Mesendoderm (in vitro differentiated cells): ENCODE data around the gene IRX6.
A peak's percentile ranks its signal among the peaks of the same experiment; 100 is the strongest.

Source experiments
- DNase-seq: peaks from one replicate; pipeline ENCODE4 v3.0.0; 2013
- H2AK5ac ChIP-seq: 2 replicates; pipeline ENCODE4 v1.6.1; 2013; ENCODE audit warnings: low read length, inconsistent platforms
- H2BK120ac ChIP-seq: 2 replicates; pipeline ENCODE4 v1.6.1; 2013; ENCODE audit warnings: low read depth, mild to moderate bottlenecking, low read length, moderate library complexity, mixed read lengths
- H2BK15ac ChIP-seq: replicated peaks from 2 replicates; pipeline ENCODE4 v1.6.1; 2013; ENCODE audit warnings: low read depth, mild to moderate bottlenecking, moderate library complexity
- H2BK5ac ChIP-seq: 2 replicates; pipeline ENCODE4 v1.6.1; 2013; ENCODE audit warnings: low read length, inconsistent platforms
- H3K18ac ChIP-seq: 2 replicates; pipeline ENCODE4 v1.6.1; 2013; ENCODE audit warnings: mild to moderate bottlenecking, low read length, mixed read lengths
- H3K23ac ChIP-seq: one replicate; pipeline ENCODE4 v1.6.1; 2013; ENCODE audit warnings: low read length
- H3K27ac ChIP-seq: 2 replicates; pipeline ENCODE4 v1.5.1; 2013; ENCODE audit warnings: low read depth, mild to moderate bottlenecking, inconsistent platforms, low read length, moderate library complexity
- H3K27me3 ChIP-seq: 2 replicates; pipeline ENCODE4 v1.6.1; 2013; ENCODE audit warnings: low read length, control low read depth, mild to moderate bottlenecking, inconsistent platforms; ENCODE audit not compliant: insufficient read depth, poor library complexity
- H3K36me3 ChIP-seq: 2 replicates; pipeline ENCODE4 v1.6.1; 2013; ENCODE audit warnings: low read length, inconsistent platforms; ENCODE audit not compliant: control insufficient read depth, insufficient read depth
- H3K4ac ChIP-seq: one replicate; pipeline ENCODE4 v1.6.1; 2013; ENCODE audit warnings: low read depth, mild to moderate bottlenecking, low read length, moderate library complexity
- H3K4me1 ChIP-seq: 2 replicates; pipeline ENCODE4 v1.6.1; 2013; ENCODE audit warnings: low read depth, low read length, inconsistent platforms; ENCODE audit not compliant: control insufficient read depth
- H3K4me2 ChIP-seq: 2 replicates; pipeline ENCODE4 v1.6.1; 2013; ENCODE audit warnings: low read length
- H3K4me3 ChIP-seq: 2 replicates; pipeline ENCODE4 v1.5.1; 2013; ENCODE audit warnings: mild to moderate bottlenecking, low read length
- H3K56ac ChIP-seq: one replicate; pipeline ENCODE4 v1.6.1; 2013; ENCODE audit warnings: low read length
- H3K79me1 ChIP-seq: 2 replicates; pipeline ENCODE4 v1.6.1; 2013; ENCODE audit warnings: low read length, inconsistent platforms
- H3K79me2 ChIP-seq: 2 replicates; pipeline ENCODE4 v1.6.1; 2013; ENCODE audit warnings: mild to moderate bottlenecking, low read length; ENCODE audit not compliant: control insufficient read depth, insufficient read depth
- H3K9ac ChIP-seq: 2 replicates; pipeline ENCODE4 v1.6.1; 2013; ENCODE audit warnings: low read length, inconsistent platforms
- H4K5ac ChIP-seq: one replicate; pipeline ENCODE4 v1.6.1; 2013; ENCODE audit warnings: low read length
- H4K8ac ChIP-seq: one replicate; pipeline ENCODE4 v1.6.1; 2013; ENCODE audit warnings: low read depth, mild to moderate bottlenecking, control low read depth, low read length, moderate library complexity
- WGBS: extraction: QIAGEN DNeasy Blood & Tissue Kit; methylation state at CpG from one replicate; pipeline ENCODE4 v1.1.7; 2013; ENCODE audit warnings: low lambda C conversion rate, missing lambda C conversion rate; ENCODE audit not compliant: insufficient coverage; ENCODE audit errors: extremely low coverage; 5-methylcytosine and 5-hydroxymethylcytosine counted together

Gene IRX6

DNA sequence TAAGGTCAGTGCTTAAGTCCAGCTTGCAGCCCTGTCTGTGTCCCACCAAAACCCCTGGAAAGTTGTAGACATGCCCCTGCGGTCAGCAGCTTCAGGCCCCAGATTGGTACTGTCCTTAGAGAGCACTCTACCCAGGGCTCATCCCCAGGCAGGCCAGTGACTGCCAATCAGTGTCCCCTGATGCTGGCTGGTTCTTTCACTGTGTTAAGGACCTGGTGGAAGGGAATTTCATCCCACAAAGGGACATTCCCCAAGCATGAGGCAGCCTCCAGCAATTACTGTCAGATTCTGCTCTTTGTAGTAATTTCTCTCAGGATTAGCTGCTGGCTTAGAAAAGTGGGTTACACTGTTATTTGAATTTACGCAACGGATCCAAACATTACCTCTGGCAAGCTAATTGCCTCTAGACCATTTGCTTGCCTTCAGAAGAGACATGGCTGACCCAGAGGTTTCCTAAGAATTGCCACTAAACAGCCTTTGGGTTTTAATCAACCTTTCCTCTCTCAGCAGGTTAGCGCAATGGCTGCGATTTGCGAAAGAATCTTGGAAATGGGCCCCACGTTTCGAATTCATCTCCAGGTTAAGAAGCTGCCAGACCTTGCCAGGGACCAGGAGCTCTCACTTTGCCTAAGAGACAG, 5.9 kb downstream of the IRX6 start:
- Histone ChIP-seq H3K56ac (no peak overlapping the region), H3K9ac (no peak overlapping the region), H2BK120ac (no peak overlapping the region), H3K18ac (no peak overlapping the region), H2BK15ac (no peak overlapping the region), H3K23ac (no peak overlapping the region), H3K36me3 (no peaks in the 10 kb centered on the region), H4K5ac (no peak overlapping the region), H3K27me3 (peaks cover 60% of the 10 kb centered on the region), H3K4me1 (no peaks in the 10 kb centered on the region), H2AK5ac (no peak overlapping the region), H3K27ac (no peak overlapping the region), H3K4ac (no peak overlapping the region), H3K79me2 (no peaks in the 10 kb centered on the region), H3K4me2 (no peak overlapping the region), H2BK5ac (no peak overlapping the region), H3K79me1 (no peaks in the 10 kb centered on the region), H3K4me3 (no peak overlapping the region), H4K8ac (no peak overlapping the region)
- no CpG with 5 or more reads among the region's 8 CpGs for WGBS
- peak; percentile 39 for DNase-seq

DNA sequence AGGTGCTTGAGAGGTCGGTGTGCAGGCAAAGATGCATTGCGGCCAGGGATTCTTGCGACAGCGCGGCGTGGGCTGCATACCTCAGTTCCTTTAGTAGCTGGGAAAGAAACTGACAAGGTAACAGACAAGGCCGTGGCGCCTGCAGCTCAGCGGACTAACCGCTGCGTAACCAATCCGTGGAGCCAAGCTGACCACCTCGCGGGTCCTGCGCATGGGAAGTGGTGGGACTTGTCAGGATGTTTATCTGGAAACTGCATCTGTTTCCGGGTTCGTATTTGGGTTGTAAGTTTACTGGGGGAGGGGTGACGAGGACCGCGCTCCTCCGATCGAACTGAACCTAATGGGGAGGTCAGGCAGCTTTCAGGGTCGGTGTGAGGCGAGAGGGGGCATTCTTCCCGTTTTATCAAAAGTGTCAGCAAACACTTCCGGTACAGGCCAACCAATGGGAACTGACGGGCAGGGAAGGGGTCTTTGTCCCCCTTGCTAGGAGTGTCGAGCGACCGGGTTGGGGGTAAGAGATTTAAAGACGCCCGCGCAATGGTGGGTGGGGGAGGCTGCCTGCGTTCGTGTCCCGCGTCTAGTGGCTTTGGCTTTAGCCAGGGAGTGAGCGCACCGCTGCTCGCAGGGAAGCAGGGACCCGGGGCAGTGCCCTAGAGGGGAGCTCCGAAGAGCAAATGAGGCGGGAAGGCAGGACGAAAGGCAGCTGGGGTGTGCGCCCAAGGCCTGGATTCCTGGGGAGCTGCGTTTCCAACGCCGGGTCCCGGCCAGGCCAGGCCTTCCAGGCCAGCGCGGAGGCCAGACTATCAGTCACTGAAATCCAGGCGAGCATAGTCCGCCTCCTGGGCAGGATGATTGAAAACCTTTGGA, 7.0 kb downstream of the IRX6 start:
- Histone ChIP-seq H3K4me2 (peak overlapping the region; percentile 74), H3K23ac (no peak overlapping the region), H3K4me1 (no peaks in the 10 kb centered on the region), H3K18ac (no peak overlapping the region), H2AK5ac (no peak overlapping the region), H3K79me1 (no peaks in the 10 kb centered on the region), H3K27me3 (peaks cover 52% of the 10 kb centered on the region), H3K4me3 (peak overlapping the region; percentile 48), H3K56ac (peak overlapping the region; percentile 76), H3K9ac (peak overlapping the region; percentile 61), H2BK120ac (no peak overlapping the region), H4K5ac (no peak overlapping the region), H3K79me2 (no peaks in the 10 kb centered on the region), H3K4ac (no peak overlapping the region), H4K8ac (no peak overlapping the region), H3K27ac (no peak overlapping the region), H2BK5ac (no peak overlapping the region), H3K36me3 (no peaks in the 10 kb centered on the region), H2BK15ac (no peak overlapping the region)
- no CpG with 5 or more reads among the region's 53 CpGs for WGBS
- DNase-seq, result peak; percentile 39

DNA sequence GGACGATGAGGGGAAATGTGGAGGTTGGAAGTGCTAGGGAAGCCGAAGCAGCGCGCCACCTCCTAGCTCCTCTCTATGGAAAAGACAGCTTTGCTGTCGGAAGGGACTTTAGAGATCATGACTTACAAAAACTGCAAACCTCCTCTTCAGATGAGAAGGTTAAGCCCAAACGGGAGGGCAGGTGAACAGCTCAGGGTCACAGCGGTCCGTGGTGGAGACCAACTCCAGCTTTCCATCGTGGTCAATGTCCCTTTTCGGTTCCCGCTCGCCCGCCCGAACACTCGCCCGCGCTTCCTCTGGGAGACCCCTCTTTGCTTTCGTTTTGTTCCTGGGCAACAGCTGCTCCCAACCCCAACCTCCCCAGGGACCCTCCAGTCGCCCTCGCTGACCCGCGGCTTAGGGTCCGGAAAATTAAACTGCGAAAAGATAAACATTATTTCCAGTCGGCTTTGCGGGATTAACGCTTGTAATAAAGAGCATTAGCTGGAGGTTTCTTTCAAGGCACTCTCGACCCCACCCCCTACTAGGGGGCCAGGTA, 7.7 kb downstream of the IRX6 start:
- no peak overlapping the region for H3K27ac ChIP-seq
- no peak overlapping the region for H3K18ac ChIP-seq
- no peak overlapping the region for H2AK5ac ChIP-seq
- H2BK120ac ChIP-seq, result no peak overlapping the region
- H2BK15ac ChIP-seq, result no peak overlapping the region
- peak overlapping the region; percentile 74 for H3K4me2 ChIP-seq
- peaks cover 48% of the 10 kb centered on the region for H3K27me3 ChIP-seq
- H3K4ac ChIP-seq, result no peak overlapping the region
- H3K9ac ChIP-seq, result peak overlapping the region; percentile 61
- no peak overlapping the region for H4K5ac ChIP-seq
- H3K4me1 ChIP-seq, result no peaks in the 10 kb centered on the region
- WGBS, result no CpG with 5 or more reads among the region's 28 CpGs
- H4K8ac ChIP-seq, result no peak overlapping the region
- H3K23ac ChIP-seq, result no peak overlapping the region
- peak overlapping the region; percentile 48 for H3K4me3 ChIP-seq
- H3K79me2 ChIP-seq, result no peaks in the 10 kb centered on the region
- H3K36me3 ChIP-seq, result no peaks in the 10 kb centered on the region
- DNase-seq, result no peak
- H3K79me1 ChIP-seq, result no peaks in the 10 kb centered on the region
- no peak overlapping the region for H2BK5ac ChIP-seq
- peak overlapping the region; percentile 76 for H3K56ac ChIP-seq

DNA sequence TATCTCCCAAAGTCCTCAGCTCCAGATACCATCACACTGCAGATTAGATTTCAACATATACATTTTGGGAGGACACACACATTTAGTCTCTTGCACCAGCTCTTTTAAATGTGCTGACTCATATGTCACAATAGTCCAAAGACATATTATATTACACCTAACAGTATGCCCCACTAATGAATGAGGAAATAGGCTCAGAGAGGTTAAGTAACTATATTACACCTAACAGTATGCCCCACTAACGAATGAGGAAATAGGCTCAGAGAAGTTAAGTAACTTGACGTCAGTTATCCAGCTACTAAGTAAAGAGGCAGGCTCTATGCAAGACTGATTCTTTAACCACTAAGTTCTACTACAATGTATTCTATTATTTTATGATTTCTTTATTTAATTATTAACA, 9.7 kb downstream of the IRX6 start:
- peaks cover 31% of the 10 kb centered on the region for H3K27me3 ChIP-seq
- WGBS, result no CpG with 5 or more reads among the region's 2 CpGs
- no peak overlapping the region for H3K9ac ChIP-seq
- H2BK5ac ChIP-seq, result no peak overlapping the region
- H3K27ac ChIP-seq, result no peak overlapping the region
- no peak overlapping the region for H4K5ac ChIP-seq
- H3K18ac ChIP-seq, result no peak overlapping the region
- H4K8ac ChIP-seq, result no peak overlapping the region
- H3K4me2 ChIP-seq, result no peak overlapping the region
- no peak overlapping the region for H2AK5ac ChIP-seq
- DNase-seq, result no peak
- H3K56ac ChIP-seq, result no peak overlapping the region
- H3K36me3 ChIP-seq, result no peaks in the 10 kb centered on the region
- H3K23ac ChIP-seq, result no peak overlapping the region
- H3K4me1 ChIP-seq, result no peaks in the 10 kb centered on the region
- no peaks in the 10 kb centered on the region for H3K79me1 ChIP-seq
- H2BK15ac ChIP-seq, result no peak overlapping the region
- H3K79me2 ChIP-seq, result no peaks in the 10 kb centered on the region
- no peak overlapping the region for H3K4me3 ChIP-seq
- no peak overlapping the region for H3K4ac ChIP-seq
- no peak overlapping the region for H2BK120ac ChIP-seq

DNA sequence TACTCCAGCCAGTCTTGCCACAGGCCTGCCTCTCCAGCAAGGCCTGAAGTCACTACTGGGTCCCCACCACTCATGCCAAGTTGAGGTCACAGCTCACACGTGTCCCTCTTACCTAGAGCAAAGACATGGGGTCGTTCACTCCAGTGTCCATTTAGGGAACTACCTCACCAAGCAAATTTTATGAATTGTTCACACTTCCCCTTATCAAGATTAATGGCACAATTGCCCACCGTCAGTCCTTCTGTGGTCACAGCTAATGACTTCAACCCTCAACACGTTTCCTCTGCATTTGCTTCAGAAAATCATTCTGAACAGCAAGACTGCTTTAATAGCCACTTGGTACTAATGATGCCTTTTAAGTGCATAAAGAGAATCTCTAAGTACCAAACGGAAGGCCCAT, 14.6 kb downstream of the IRX6 start:
- H3K4me3 ChIP-seq, result no peak overlapping the region

More for the DNA sequence above, 14.6 kb downstream of the IRX6 start:
- Histone ChIP-seq H3K23ac (no peak overlapping the region), H3K79me1 (no peaks in the 10 kb centered on the region), H3K27me3 (no peaks in the 10 kb centered on the region), H3K56ac (no peak overlapping the region), H3K18ac (no peak overlapping the region), H3K36me3 (no peaks in the 10 kb centered on the region), H3K79me2 (no peaks in the 10 kb centered on the region), H2BK5ac (no peak overlapping the region), H3K9ac (no peak overlapping the region), H2AK5ac (no peak overlapping the region), H3K4me1 (no peaks in the 10 kb centered on the region), H3K4me2 (no peak overlapping the region), H2BK15ac (no peak overlapping the region), H3K27ac (no peak overlapping the region), H4K8ac (no peak overlapping the region), H4K5ac (no peak overlapping the region), H3K4ac (no peak overlapping the region), H2BK120ac (no peak overlapping the region)
- no CpG with 5 or more reads among the region's 5 CpGs for WGBS
- DNase-seq, result no peak
